ENCODE results near the gene NRIP3. TPM values are rescaled to one million over a fixed set of nuclear protein-coding genes. Genes with fewer than 3 reads are reported as not detected.
"Not testable (repeated sequence)": the region's sequence is repeated elsewhere in the genome, so short reads cannot be mapped to it uniquely, and the experiment has no call there.

Gene NRIP3
- total RNA-seq, 1 donor from 2014 or later: 10.6 TPM

DNA sequence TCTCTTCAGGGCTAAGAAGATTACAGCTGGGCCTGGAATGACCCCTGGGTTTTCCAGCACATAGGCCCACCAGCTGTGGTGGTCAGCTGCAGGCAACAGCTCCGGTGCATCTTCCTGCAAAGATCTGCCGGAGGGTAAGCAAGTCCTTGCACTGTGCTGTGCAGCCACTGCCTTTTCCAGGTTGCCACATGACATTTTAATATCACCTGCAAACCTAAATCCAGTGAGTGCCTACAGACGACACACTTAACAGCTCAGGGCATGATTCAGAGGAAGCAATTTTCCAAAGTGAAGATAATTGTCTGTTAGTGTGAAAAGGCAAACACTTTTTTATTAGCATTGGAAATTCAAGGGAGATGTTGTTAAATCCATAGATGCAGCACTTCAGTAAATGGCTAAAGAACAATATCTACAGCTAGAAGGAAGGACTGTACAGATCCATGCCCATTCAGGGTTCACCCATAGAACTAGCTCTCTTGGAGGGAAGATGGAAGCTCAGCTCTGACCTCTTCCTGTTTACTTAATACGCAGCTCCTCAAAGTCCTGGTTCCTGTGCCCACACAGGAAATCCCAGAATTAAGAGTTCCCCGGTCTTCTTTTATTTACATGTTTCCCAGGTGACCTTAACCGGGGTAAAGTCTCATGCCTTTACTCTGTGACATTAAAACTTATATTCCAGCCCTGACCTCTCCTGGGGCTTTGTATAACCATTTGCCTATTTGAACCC lies 13.3 kb upstream of the NRIP3 start:
- DNase-seq (ENCODE audit: low spot score): no peak

- DNase-seq (ENCODE audit: low spot score): peak; percentile 63
Observed at GRCh38 chr11:9015677-9016076, 11.9 kb upstream of the NRIP3 start.

- no peak for DNase-seq (ENCODE audit: low spot score)
Observed at GRCh38 chr11:9014826-9015225, 11.0 kb upstream of the NRIP3 start.

DNA sequence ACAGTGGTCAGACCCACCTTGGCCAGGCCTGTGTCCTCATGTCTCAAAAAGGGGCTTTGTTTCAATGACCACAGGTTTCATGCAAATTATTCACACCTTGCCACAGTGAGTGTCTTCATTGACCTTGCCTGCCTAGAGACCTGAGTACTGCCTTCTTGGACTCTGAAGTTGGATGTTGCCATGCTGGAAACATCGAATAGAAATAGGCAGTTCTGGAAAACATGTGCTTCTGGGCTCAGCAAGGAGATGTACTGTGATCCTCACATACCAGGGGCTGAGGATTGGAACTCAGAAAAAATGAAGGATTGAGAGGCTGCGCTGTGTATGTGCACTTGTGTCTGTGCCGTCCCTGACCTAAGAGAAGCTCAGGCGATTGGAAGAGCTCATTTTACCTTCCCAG lies 9.6 kb upstream of the NRIP3 start:
- DNase-seq (ENCODE audit: low spot score): no peak

GRCh38 chr11:9009538-9009937 lies 5.7 kb upstream of the NRIP3 start:
- DNase-seq (ENCODE audit: low spot score): not testable (repeated sequence)

GRCh38 chr11:9008661-9009060 lies 4.9 kb upstream of the NRIP3 start:
- no peak for DNase-seq (ENCODE audit: low spot score)

- DNase-seq (ENCODE audit: low spot score): no peak
Observed at GRCh38 chr11:9008011-9008550, 4.3 kb upstream of the NRIP3 start.

DNA sequence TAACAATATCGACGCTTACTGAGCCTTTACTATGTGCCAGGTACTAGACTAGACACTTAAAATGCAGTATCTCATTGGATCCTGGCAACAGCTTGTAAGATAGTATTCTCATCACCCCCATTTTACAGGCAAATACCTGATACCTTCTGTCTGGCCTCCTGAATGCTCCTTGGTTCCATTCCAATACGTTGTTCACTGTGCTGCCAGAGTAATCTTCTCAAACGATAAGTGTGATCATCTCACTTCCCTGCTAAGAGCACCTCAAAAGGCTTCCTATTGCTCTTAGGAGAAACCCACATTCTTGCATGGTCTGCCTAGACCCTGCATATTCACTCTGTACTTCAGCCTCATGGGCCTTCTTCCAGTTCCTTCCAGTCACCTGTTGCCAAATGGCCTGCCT lies 1.3 kb upstream of the NRIP3 start:
- DNase-seq (ENCODE audit: low spot score): no peak

GRCh38 chr11:9004183-9004926 lies 554 bp upstream of the NRIP3 start:
- DNase-seq (ENCODE audit: low spot score): no peak

DNA sequence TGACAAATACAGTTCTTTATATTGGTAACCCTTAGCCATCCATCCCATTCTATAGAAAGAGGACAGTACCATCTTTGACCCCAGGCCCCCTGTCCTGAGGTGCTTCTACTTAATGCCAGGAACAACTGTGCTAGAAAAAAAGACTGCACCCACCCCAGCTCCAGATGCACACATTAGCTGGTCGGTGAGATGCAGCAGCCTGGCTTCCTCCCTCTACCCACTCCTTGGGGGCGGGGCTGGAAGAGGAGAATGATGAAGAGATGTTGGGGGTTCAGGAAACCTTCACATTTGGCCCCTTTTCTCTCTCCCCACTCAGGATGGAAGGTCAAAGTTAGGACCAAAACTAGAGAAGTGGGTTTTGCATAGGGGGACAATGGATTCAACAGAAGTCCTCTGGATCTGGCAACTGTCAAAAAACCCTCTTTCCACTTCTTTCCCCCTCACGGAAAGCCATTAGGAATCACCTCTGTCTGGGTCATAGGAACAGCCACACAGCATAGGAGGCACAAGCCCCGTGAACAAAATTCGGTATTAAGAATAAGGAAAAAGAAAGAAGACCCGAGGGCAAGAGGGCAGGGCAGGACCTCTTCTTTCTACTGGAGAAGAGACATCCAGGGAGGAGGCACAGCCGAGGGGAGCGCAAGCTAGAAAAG lies 755 bp downstream of the NRIP3 start:
- DNase-seq (ENCODE audit: low spot score): no peak

GRCh38 chr11:9001736-9002135 lies 2.1 kb downstream of the NRIP3 start:
- DNase-seq (ENCODE audit: low spot score): no peak

DNA sequence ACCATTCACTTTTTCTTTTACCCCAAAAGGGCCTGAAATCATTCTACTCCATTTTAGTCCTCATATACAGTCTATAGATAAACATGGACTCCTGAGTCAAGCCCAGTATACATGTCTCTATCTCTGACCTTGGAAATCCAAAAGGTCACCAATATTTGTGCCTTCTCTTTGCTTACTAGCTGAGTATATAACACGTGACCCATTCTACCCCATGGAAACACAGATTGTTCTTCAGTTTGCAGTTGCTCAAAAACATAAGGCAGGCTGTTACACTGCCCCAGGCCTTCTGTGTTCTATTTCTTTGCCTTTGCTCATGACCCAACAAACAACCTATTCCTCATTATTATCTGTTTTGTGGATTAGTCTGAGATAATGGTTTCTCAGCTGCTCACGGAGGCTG lies 5.8 kb downstream of the NRIP3 start:
- no peak for DNase-seq (ENCODE audit: low spot score)

DNA sequence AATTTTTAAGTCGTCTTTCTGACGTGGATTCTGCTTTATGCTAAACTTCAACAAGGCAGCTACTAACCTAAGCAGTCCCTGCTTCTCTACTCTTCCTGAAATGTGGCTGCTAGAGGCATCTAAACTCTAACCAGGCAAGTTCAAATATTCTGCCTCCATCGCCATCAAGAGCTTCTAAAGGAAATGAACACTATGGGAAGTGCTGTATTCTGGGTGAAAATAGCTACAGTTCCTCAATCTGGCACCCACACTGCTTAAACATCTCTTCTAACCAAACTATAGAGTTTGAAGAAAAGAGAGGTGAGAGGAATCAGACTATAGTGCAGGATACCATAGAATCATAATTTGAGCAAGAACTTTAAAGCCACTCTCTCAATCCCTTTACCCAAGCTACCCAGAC lies 6.3 kb downstream of the NRIP3 start:
- DNase-seq (ENCODE audit: low spot score): no peak

DNA sequence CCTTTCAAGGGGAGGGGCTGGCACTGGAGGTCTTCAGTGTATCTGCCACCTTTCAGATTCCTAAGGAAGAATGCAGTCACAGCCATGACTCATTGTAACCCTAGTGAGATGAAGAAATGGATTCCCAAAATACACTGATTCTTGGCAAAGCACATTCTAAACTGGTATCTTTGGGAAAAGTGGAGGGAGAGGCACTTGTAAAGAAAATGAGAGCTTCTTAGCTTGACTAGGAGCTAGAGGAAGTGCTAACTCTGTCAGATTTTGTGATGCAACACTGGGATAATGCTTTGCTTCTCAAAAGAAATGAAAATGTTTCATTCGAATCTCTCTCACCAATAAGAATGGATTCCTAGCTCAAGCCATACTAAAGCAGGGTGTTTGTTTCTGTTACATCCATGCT lies 14.3 kb downstream of the NRIP3 start:
- peak; percentile 18 for DNase-seq (ENCODE audit: low spot score)

DNA sequence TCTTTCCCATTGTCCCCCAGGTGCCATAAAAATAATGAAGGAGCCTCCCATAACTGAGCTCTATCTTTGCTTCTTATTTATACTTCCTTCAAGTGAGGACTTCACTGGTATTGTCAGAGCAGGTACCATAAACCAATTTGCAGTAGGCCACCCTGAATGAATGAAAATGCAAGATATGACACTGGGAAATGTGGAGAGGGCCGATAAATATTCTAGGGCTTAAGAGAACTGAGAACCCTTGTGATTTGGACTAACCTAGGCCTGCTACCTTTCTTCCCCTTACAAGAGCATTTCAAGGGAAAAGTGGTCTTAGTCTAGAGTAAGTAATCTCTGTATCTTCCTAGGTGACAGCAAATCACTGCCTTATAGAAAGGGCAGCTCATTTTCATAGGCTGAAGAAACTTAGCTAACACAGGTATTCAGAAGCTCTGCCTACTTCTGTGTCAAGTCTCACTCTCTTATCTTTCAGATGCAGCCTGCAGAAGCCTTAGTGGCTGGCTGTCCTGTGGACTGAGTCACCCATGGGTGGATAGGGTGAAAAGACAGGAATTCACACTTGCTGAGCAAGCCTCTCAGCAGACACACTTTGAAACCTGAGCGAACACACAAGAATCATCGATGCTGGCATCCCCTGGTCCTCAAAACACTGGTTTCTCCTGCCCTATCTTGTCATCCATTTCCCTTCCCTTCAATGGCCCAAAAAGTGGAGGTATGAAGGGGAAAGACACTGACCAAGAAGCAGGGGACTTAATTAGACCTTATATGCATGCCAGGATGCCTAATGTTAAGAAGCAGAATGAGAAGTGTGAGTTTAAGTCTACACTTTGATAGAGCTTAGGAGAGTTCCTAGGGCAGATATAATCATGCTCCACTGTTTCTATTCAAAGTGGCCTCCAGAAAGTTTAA lies 15.2 kb downstream of the NRIP3 start:
- no peak for DNase-seq (ENCODE audit: low spot score)

- no peak for DNase-seq (ENCODE audit: low spot score)
Observed at GRCh38 chr11:8987446-8987845, 16.4 kb downstream of the NRIP3 start.

DNA sequence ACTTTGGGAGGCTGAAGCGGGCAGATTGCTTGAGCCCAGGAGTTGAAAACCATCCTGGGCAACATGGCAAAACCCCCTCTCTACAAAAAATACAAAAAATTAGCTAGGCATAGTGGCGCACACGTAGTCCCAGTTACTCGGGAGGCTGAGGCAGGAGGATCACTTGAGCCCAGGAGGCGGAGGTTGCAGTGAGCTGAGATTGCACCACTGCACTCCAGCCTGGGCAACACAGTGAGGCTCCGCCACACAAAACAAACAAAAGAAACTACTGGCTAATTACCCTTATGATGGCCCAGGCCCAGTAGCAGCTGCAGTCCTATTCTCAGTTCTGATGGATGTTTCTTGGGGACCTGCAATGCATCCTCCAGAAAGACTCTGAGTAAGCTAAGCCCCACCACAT lies 17.0 kb downstream of the NRIP3 start:
- DNase-seq (ENCODE audit: low spot score): not testable (repeated sequence)

GRCh38 chr11:8985462-8985861 lies 18.3 kb downstream of the NRIP3 start:
- DNase-seq (ENCODE audit: low spot score): no peak

DNA sequence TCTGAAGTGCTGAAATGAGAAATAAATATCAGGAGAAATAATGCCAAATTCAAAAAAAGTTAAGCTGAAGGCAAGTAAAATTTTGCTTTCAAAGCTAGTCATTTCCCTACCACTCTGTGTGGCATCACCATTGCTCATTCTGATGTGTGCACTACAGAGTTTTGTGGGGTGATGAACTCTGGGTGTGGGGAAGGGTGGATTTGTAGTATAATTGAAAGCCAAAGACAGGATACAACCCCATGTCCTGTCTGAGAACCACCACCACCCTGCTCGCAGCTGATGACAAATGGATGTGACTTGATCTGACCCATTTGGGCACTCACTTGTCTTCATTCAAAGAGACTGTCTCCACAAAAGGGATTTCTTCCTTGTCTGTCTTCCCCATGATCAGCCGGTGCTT lies 20.2 kb downstream of the NRIP3 start:
- DNase-seq (ENCODE audit: low spot score): no peak

DNA sequence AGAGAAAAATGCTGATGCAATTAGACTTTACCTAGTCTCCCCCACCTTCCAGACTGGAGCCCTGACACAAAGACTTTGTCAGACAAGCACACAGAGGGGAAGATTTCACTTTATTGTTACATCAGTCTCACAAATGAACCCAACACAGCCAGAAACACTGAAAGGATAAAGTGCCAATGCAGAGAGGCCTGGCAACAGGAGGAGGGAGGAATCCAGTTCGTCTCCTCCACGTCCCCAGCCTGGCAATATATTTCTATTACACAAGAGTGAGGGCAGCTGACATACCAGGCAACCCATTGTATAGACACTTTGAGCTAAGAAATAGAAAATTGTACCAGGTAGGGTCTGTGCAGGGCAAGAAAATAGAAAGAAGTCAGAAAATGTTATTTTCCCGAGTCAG lies 23.3 kb downstream of the NRIP3 start:
- DNase-seq (ENCODE audit: low spot score): no peak

DNA sequence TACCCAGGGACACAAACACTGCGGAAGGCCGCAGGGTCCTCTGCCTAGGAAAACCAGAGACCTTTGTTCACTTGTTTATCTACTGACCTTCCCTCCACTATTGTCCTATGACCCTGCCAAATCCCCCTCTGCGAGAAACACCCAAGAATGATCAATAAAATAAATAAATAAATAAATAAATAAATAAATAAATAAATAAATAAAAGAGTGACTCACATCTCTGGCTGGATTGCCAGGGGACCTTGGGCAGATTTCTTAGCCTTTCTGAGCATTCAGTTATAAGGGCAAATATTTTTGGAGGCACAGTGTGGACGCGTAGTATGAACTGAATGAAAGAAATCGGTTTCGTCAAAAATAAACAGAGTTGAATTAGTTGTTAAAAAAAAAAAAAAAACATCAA lies 24.4 kb downstream of the NRIP3 start:
- DNase-seq (ENCODE audit: low spot score): not testable (repeated sequence)
